Measurements from ENCODE around the gene EML4. TPM values are rescaled to one million over a fixed set of nuclear protein-coding genes. Genes with fewer than 3 reads are reported as not detected.

The EML4 gene
- total and polyA plus RNA-seq, 2 of the 13 experiments (the other 11 are each of a cell fraction or from before 2014, with no cell fraction given): 243 to 476 TPM

DNA sequence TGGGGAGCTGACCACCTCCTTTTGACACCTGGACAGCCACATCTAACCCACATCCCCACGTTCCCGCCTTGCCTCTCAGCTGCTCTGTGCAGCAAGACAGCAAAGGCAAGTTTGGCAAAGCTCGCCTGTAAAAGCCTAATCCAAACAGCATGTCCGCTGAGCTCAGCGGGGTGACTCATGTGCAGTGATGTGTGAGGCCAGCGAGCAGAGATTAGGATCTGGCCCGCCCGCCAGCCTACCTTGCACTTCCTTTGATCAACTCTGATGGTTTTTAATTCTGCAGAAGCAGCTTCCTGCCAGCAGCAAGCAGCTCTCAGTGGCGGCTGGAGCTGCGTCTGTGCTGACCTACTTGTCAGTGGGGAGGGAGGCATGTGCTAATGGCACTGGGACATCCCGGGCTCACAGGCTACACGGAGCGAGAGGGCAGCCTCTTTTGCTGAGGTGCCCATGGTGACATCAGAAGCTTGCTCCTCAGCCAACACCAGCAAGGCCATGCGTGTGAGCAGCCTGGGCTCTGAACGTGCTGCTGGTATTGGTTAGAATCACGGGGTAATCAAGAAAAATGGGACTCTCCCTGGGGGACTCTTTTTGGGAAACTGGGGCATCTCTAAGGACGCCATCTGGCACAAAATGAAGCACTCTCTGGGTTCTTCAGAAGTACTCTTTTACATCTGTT lies 36.0 kb upstream of the EML4 start (continued):
- peak; percentile 51; the same call in 1 of the 2 replicates for TF ChIP-seq PRDM15 (CRISPR knock-in tag; IDR thresholded peaks at IDR 0.05)
- peak; percentile 70; the same call in 1 of the 2 replicates for TF ChIP-seq BRCA1 (CRISPR knock-in tag; IDR thresholded peaks at IDR 0.05)
- peak; percentile 28 to 31; a peak in 2 of 4 replicates for TF ChIP-seq NR2F1 (CRISPR knock-in tag; IDR thresholded peaks at IDR 0.05)
- no peak for TF ChIP-seq TAF15 (IDR thresholded peaks at IDR 0.05; ENCODE audit: low read depth, low read length, poor library complexity, severe bottlenecking)
- TF ChIP-seq, protein P1, sequence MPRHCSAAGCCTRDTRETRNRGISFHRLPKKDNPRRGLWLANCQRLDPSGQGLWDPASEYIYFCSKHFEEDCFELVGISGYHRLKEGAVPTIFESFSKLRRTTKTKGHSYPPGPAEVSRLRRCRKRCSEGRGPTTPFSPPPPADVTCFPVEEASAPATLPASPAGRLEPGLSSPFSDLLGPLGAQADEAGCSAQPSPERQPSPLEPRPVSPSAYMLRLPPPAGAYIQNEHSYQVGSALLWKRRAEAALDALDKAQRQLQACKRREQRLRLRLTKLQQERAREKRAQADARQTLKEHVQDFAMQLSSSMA (CRISPR knock-in tag; IDR thresholded peaks at IDR 0.05): peak; percentile 87
- TF ChIP-seq ZNF709 (CRISPR knock-in tag; IDR thresholded peaks at IDR 0.05): peak; percentile 93
- TF ChIP-seq CREM (IDR thresholded peaks at IDR 0.05): peak; percentile 93
- TF ChIP-seq CREM (CRISPR knock-in tag; IDR thresholded peaks at IDR 0.05): no peak
- TF ChIP-seq KDM2A (CRISPR knock-in tag; IDR thresholded peaks at IDR 0.05; ENCODE audit: borderline replicate concordance, low read depth): peak; percentile 93
- TF ChIP-seq CEBPZ (IDR thresholded peaks at IDR 0.05; ENCODE audit: low read length): no peak
- peak; percentile 94 for TF ChIP-seq REPIN1 (CRISPR knock-in tag; IDR thresholded peaks at IDR 0.05; ENCODE audit: borderline replicate concordance, low read depth)
- TF ChIP-seq SUZ12 (IDR thresholded peaks at IDR 0.05; ENCODE audit: low read depth, low read length): no peak
- TF ChIP-seq SMAD3 (CRISPR knock-in tag; IDR thresholded peaks at IDR 0.05): peak; percentile 99
- peak; percentile 92; the same call in 1 of the 2 replicates for TF ChIP-seq FLYWCH1 (CRISPR knock-in tag; IDR thresholded peaks at IDR 0.05)
- no peak for TF ChIP-seq NR3C1 (CRISPR knock-in tag; IDR thresholded peaks at IDR 0.05)
- TF ChIP-seq PAF1 (CRISPR knock-in tag; IDR thresholded peaks at IDR 0.05): no peak
- peak; percentile 90 for TF ChIP-seq ARNT2 (CRISPR knock-in tag; IDR thresholded peaks at IDR 0.05; ENCODE audit: low read depth)
- TF ChIP-seq MXD4 (CRISPR knock-in tag; IDR thresholded peaks at IDR 0.05): peak; percentile 95
- TF ChIP-seq TCF7 (IDR thresholded peaks at IDR 0.05; ENCODE audit: low read depth): peak; percentile 95
- TF ChIP-seq ZNF207 (IDR thresholded peaks at IDR 0.05; ENCODE audit: borderline replicate concordance): no peak
- peak; percentile 89 for TF ChIP-seq SPEN (CRISPR knock-in tag; IDR thresholded peaks at IDR 0.05; ENCODE audit: low read depth)
- TF ChIP-seq SMYD3 (CRISPR knock-in tag; IDR thresholded peaks at IDR 0.05): peak; percentile 78
- TF ChIP-seq MTF2 (CRISPR knock-in tag; IDR thresholded peaks at IDR 0.05; ENCODE audit: borderline replicate concordance): no peak

Measured in HepG2 (cell line).